Ureter (tissue), 1 donor: ENCODE measurements around the gene CRIP1. TPM values are rescaled to one million over a fixed set of nuclear protein-coding genes. Genes with fewer than 3 reads are reported as not detected.

Experiments used
- DNase-seq: peaks from one replicate; pipeline ENCODE4 v3.0.0-alpha.2; 2020; ENCODE audit warnings: low spot score
- total RNA-seq: library from RNA; stranded (reverse); gene quantifications from one replicate; pipeline ENCODE4 v1.2.4, GENCODE V29; 2023
- donor health status: DM: yes; HTN: yes; CAD: no.

Gene CRIP1, protein sequence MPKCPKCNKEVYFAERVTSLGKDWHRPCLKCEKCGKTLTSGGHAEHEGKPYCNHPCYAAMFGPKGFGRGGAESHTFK
- total RNA-seq: 127 TPM

DNA sequence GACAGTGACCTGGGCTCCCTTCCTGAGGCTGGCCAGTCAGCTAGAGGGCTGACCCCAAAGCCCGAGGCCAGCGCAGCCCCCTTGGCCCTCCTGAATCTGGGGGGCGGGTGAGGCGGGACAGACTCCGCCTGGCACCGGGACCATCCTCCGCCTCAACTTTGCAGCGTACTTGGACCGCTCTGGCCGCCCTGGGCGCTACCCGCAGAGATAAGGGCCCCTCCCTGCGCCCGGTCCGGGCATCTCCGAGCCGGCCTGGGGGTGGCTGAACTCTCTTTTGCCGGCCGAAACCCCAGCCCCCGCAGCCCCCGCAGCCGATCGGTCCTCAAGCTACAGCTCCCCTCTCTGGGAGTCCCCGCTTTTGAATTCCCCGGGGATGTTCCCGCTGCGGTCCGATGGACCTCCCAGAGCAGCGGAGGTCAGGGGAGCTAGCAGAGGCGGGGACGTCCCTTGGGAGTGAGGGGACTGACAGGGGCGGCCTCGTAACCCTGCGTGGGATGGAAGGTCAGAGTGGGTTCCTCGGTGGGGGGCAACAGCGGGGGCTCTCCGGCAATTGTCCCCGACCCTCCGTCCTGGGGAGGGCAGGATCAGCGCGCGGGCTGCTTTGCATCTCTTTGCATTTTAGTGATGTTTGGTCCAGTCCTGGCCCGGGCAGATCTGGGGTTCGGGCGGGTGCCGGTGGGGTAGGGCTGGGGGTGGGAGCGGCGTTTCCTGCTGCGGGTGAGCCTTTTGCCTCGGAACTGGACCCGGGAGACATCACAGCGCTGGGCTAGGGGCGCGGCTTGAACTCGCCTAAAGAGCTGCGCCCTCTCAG, at the start of gene CRIP1:
Gene CRIP1, plus strand, starts transcription at position 724 of the 811 bp plus-strand sequence. CDS start 374 bp downstream, outside the sequence.
- DNase-seq: peak; percentile 56

DNA sequence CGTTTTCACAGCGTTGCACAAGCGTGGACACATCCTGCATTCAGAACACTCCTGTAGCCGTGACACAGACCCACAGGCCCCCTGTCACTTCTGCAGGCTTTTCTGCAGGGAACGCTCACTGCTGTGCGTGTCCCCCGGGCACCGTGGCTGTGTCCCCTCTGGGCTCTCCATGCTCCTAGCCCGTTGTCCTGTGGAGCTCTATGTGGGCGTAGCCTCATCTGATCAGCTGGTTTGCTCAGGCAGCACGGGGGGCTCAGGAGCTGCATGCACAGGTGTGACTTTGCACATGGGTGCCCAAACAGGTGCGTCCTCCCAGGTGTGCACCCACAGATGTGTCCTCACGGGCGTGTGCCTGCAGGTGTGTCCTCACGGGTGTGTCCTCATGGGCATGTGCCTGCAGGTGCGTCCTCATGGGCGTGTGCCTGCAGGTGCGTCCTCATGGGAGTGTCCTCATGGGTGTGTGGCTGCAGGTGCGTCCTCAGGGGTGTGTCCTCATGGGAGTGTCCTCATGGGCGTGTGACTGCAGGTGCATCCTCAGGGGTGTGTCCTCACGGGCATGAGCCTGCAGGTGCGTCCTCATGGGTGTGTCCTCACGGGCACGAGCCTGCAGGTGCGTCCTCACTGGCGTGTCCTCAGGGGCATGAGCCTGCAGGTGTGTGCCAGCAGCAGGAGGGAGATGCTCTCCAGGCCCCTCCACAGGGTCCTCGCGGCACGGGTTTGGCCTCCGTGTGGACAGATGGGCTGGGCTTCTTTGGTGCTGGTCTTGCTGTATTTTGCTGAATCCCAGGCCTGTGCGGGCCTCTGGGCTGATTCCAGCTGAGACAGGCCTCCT, 49.6 kb upstream of the CRIP1 start:
- DNase-seq: no peak

DNA sequence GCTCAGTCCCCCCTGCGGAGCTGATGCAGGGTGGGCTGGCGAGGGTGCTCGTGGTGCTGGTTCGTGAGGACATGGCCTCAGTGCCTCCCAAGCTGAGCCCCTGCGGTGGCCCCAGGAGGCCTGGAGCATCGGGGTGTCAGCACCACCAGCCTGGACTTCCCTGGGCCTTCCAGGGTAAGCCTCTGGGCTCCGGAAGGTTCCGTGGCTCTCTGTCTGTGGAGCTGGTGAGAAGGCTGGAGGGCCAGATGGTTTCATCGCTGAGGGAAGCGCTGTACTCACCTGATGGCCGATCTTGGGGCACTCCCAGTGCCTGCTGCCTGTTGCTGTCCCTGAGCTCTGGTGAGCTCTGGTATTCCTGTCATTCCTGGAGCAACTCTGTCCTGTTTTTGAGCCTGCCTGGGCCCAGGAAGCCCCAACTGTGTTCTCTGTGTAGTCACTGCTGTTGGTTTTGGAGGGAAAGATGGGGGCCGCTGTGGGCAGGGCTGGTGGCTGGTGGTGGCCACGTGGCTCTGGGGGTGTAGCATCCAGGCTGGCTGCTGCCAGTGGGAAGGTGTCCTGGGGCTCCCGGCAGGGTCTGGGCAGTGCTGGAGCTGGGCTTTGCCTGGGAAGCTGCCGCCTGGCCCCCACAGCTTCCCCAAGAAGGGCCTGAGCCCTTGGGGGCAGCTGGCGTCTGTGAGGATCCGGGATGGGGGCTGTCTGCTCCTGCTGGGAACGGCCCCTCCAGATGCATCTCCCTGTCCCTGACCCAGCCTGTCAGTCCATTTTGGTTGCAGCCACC, 48.8 kb upstream of the CRIP1 start:
- no peak for DNase-seq

DNA sequence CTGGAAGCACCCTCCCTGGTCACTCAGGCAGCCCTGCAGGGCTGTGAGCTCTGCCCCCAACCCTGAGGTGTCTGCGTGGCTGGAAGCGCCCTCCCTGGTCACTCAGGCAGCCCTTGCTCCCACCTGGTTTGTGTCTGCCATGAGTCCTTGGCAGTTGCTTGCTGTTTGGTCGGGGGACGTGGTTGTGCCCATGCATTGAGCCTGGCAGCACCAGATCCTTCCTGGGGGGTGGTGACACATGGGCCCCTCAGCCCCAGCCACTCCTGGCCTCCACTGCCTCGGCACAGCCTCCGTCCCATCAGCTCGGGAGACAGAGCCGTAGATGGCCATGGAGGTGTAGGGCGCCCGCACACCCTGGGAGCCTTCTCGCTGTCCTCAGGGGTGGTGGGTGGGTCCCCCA, 47.5 kb upstream of the CRIP1 start:
- no peak for DNase-seq

DNA sequence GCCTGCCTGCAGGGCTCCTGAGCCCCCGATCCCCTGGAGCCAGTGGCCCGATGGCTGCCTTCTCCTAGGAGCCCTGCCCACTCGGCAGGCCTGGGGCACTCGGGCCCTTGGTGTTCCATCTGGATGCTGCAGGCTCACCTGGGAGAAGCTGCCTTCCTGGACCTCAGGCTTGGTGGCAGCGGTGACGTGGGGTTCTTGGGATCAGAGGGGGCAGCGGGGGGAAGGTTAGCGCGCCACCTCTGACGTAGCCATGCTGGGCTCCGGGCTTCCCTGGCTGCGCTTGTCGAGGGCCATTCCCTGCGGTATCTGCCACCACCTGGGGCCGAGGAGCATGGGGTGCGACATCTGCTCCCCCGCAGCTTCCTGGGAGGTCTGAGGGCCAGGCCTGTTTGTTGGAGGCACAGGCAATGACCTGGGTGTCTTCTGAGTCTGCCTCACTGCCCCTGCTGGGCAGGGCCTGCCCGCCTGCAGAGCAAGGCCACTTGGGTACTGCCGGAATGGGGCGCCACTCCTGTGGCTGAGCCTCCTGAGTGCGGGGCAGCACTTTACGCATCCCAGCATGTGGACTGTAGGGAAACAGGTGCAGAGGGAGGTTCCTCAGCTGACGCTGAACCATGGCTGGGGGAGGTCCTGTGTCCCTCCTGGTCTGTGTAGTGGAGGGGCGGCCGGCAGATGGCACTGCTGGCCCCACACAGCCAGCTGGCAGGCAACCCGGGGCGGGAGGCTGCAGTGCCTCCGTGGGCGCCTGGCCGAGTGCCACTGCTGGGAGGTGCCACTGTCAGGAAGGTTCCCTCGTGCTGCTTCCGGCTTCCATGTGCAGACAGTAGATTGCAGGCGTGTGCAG, 46.8 kb upstream of the CRIP1 start:
- DNase-seq: no peak

DNA sequence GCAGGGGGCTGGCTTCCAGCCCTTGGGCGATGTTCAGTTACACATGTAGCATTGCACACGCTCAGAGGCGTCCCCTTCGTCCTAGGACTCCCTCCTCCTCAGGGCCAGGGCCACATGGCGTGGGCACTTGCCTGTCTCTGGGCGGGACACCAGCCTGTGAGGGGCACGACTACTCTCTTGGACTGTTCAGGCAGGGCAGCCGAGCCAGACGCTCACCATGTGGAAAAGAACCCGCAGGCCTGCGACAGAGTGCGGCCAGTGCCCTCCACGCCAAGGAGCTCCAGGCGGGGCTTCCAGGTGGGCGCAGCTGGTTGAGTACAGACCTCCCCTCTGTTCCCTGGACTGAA, 46.2 kb upstream of the CRIP1 start:
- DNase-seq: no peak

DNA sequence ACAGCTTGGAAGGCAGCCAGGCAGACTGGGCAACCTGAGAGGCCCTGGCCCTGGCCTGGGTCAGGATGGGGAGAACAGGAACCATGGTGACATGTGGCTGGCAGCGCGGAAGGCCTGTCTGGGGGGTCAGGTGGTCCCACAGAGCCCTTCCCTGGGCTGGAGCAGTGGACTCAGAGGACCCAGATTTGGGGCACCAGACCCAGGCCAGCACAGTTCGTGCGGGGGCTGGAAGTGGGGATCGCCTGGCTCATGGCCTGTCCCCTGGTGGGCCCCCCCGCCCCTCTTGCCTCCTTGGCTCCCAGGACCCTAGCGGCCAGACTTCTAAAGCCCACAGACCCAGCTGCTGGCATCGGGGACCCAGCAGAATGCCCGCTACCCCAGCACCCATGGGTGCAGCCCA, 45.7 kb upstream of the CRIP1 start:
- no peak for DNase-seq

DNA sequence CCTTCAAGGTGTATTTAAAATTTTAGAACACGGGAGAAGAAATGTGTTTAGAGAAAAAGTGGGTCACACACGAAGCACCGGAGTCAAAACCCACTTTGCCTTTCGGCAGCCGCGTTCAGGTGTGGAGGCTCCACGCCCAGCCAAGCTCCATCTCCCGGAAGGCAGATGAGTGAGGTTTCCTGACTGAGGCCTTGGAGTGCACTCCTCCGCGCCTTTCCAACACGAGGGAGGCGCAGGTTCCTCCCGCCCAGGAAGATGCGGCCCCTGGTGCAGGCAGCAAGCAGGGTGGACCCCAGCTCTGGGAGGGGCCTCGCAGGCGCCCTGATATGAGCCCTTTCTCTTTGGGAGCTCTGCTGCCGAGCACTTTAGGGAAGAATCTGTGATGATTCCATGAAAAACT, 44.6 kb upstream of the CRIP1 start:
- no peak for DNase-seq

DNA sequence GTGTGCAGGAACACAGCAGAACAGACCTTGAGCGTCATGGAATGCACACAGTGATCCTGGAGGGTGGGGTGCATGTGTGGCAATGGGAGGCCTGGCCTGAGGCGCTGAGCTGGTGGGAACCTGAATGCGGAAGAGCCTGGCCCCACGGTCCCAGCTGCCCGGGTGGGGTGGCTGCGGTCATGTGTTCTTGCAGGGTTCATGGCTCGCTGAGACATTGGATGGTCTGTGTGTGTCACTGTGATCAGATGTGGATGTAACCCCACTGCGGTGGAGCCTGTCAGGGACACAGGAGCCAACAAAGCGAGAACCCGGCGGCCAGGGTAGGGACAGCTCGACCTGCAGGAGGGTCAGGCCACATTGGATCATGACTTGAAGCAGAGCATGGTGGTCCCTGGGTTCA, 43.9 kb upstream of the CRIP1 start:
- DNase-seq: no peak

DNA sequence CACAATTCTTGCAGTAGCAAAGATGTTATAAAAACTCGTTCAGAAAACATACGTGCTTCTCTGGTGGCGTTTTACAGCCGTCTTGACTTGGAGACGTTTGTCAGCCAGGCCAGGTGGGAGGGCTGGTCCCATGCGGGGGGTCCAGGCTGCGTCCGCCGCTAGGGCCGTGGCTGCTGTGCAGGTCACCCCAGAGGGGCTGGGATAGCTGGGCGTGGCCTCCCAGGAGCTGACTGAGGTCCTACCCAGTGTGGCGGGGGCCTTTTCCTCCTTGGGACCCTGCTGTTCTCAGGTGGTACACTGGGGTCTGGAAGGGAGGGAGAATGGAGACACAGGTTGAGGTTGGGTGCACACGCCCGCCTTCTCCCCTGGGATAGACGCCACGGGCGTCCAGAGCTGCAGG, 41.8 kb upstream of the CRIP1 start:
- no peak for DNase-seq

DNA sequence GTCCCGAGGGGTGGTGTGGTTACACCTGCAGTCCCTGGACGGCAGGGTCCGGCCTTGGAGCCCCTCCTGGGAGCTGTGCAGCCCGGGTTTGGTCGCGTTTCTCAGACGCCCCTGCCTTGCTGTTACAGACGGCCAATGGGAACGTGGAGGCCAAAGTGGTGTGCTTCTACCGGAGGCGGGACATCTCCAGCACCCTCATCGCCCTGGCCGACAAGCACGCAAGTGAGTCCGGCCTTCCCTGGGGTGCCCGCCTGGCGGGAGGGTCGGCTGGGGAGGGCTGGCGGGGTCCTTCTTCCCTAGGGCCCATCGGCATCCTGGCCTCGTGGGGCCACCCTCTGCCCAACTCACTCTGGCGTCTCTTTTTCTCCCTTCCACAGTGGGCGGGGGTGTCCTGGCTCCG, 41.4 kb upstream of the CRIP1 start:
- no peak for DNase-seq

DNA sequence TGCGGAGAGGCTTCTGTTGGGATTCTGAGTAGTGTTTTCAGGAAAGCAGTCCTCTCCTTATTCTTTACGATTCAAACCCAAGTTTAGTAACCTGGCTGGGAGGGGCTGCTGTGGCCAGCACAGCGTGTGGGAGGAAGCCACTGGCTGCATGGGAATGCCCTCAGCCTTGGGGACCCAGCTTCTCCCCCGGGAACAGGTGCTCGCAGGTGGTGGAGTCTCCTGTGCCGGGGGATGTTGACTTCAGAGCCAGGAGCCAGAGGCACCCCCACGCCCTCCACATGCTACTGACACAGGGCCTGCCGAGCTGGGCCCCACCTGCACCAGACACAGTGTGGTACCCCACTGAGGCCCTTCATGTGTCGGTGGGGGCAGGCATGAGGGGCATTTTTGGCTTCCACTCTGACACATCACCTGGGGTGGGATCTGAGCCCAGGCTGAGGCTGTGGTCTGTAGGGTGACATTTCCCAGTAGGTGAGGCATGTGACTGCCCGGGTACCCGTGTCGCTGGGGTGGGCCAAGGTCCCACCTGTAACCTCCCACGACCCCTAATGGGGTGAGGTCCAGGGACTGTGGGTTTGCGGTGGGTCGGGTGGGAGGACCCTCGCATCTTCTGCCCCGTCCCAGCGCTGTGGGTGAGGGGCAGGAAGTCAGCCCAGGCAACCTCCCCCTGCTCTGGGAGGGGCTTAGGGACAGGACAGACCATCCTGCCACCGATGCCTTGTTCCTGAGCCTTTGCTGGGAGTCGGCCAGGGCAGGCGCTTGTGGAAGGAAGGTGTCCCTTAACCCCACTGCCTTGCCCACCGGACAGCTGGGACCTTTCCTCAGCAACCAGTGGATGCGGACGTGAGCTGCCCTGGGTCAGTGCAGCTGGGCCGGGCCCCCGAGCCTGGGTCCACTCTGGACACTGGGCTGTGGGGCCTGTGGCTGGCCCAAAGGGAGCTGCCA, 40.5 kb upstream of the CRIP1 start:
- DNase-seq: no peak

DNA sequence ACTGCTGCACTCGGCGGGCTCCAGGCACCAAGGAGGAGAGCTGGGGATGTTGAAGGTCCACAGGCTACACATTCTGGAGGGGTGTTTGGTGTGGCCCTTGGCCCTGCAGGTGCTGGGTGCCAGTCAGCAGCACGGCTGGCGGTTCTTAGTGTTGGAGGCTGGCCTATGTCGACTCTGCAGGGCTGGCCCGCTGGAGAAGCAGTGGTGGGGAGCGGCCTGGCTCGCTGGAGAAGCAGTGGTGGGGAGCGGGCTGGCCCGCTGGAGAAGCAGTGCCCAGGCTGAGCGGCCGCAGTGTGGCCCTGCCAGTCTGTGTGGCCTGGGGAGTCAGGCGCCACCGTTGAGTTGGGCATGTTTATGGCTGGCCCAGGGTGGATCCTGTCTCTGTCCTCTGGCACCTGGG, 39.7 kb upstream of the CRIP1 start:
- no peak for DNase-seq

DNA sequence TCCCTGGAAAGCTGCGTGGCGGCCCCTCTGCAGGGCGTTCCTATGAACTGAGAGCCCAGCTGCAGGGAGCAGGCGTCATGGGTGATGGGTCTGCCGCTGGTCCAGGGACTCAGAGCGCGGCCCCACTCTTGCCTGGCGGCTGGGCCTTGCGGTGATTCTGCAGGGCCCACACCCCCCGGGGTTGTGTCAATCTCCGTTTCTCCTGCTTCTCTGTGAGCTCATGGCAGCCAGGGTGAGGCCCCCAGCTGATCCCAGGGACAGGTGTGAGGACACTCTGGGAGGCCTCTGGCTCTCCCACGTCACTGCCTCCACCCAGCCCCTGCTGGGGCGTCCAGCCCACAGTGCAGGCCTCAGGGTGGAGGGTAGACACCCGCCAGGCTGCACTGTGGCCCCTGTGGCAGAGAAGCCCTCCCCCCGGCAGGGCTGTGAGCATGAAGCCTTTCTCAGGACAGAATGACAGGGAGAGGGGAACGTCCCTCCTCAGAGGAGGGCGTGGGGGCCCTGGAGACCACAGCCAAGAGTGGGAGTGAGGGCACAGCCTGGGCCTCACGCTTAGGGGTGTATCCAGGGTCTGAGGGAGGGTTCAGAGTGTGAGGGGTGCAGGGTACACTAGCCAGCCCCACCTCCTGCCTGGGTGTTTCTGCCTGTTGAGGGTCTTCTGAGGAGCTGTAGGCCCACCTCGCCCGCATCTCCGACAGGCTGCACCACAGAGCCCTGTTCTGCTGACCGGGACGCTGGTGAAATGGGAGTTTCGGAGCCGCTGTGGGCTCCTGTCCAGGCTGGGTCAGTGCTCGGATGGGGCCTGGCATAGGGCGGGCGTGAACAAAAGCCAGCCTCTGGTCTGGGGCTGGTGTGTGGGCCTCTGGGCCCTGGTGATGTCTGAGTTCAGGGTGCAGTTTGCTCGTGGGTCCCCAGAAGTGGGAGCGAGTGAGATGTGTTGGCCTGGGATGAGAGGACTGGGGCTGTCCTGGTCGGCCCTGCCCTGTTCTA, 38.7 kb upstream of the CRIP1 start:
- no peak for DNase-seq

DNA sequence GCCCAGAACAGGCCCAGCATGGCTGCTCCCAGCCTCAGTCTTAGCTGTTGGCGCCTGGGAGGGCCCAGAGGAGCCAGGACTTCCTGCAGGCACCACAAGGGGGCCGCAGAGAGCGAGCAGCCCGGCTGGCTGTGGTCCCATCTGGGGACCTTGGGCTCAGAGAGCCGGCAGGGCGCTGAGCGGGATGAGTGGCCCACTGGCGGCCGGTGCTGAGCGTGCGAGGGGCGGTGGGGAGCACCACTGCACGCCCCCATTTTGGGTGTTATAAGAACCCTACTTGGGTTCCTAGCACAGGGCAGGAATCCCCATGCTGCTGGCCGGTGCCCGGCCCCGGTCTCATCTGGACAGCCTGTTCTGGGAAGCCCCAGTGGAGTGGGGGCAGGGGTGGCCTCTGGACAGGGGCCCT, 38.0 kb upstream of the CRIP1 start:
- DNase-seq: peak; percentile 74

DNA sequence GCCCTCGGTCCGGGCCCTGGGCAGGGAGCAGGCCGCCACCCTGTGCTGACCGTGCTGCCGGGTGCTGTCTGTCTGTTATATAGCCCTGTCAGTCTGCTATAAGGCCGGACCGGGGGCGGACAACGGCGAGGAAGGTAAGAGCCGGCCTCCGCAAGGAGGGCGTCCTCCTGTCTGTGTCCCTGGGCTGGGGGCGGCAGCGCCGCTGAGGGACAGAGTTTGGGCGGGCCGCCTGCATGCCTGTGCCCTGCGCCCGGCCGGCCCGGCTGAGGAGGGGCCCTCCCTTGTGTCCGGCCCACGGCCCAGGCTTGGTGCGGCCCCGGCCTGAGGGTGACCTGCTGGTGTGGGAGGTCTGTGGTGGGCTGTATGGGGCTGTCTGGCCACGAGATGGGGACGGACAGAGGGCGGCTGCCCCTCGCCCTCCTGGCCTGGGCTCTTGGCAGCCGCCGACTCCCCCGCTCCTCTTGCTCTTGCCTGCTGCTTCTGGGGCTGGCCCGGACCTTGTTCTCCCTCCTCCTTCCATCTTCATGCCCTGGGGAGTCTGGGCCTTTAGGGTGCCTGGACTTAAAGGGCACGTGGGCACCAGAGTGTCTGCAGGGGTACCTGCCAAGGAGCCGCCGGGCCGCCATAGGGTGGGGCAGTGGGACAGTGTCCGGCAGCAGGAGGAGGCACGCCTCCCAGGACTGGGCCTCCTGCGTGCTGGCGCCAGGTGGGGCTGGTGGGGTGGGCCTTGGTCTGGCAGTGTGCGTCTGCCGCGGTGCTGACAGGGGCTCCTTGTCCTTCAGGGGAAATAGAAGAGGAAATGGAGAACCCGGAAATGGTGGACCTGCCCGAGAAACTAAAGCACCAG, 37.2 kb upstream of the CRIP1 start:
- no peak for DNase-seq

DNA sequence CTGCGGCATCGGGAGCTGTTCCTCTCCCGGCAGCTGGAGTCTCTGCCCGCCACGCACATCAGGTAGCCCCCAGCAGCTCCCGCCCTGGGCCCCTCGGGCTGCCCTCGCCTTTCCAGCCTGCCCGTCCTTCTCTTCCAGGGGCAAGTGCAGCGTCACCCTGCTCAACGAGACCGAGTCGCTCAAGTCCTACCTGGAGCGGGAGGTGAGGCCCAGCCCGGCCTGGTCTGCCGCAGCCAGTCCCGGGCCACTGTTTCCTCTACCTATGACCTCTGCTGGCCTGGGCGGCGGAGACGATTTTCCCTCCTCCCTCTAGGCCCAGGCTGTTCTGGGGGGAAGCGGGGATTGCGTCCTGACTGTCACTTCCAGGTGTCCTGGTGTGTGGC, 36.6 kb upstream of the CRIP1 start:
- no peak for DNase-seq
